C4-2B (cell line): ENCODE data around the gene SMIM29.

ENCODE experiments used
- H3K27ac ChIP-seq: fragments of 450-650 bp; 2 replicates; pipeline ENCODE4 v1.5.1; 2017
- CTCF ChIP-seq: fragments of 450-650 bp; conservative IDR thresholded peaks from 2 replicates; pipeline ENCODE4 v1.5.1; 2017; ENCODE audit warnings: mild to moderate bottlenecking
- ZFX ChIP-seq: fragments of 450-650 bp; IDR thresholded peaks from 2 replicates; pipeline ENCODE4 v1.6.1; 2017

Gene SMIM29

GRCh38 chr6:34225551-34225950 lies 23.3 kb downstream of the SMIM29 start:
- H3K27ac ChIP-seq = peak overlapping the region; percentile 100
- TF ChIP-seq ZFX (no peak), CTCF (no peak)

GRCh38 chr6:34223956-34224940 lies 24.6 kb downstream of the SMIM29 start:
- peak overlapping the region; percentile 100 for H3K27ac ChIP-seq

GRCh38 chr6:34223381-34223955 lies 25.3 kb downstream of the SMIM29 start:
- no peak for TF ChIP-seq ZFX
- no peak for TF ChIP-seq CTCF
- H3K27ac ChIP-seq = peak overlapping the region; percentile 100

More at GRCh38 chr6:34223956-34224940, 24.6 kb downstream of the SMIM29 start:
- TF ChIP-seq ZFX = peak; percentile 42; the same call in 1 of the 2 replicates
- TF ChIP-seq CTCF = no peak

GRCh38 chr6:34218691-34219090 lies 30.1 kb downstream of the SMIM29 start:
- H3K27ac ChIP-seq = no peak overlapping the region

GRCh38 chr6:34213772-34214171 lies 35.0 kb downstream of the SMIM29 start:
- TF ChIP-seq CTCF (no peak), ZFX (no peak)
- no peak overlapping the region for H3K27ac ChIP-seq

More at GRCh38 chr6:34218691-34219090, 30.1 kb downstream of the SMIM29 start:
- TF ChIP-seq CTCF = no peak
- no peak for TF ChIP-seq ZFX

- TF ChIP-seq ZFX (no peak), CTCF (no peak)
- no peak overlapping the region for H3K27ac ChIP-seq
These were observed 40.9 kb downstream of the SMIM29 start for GRCh38 chr6:34207695-34208443.
